ENCODE data around the gene CCNI2. TPM values are rescaled to one million over a fixed set of nuclear protein-coding genes. Genes with fewer than 3 reads are reported as not detected.

CCNI2 gene
- total RNA-seq, 2 experiments from 2014 or later, result 8.7 to 10.0 TPM

GRCh38 chr5:132762246-132763000, 15.2 kb downstream of the CCNI2 start:
- Mint-ChIP-seq H3K4me3 (no peak overlapping the region), H3K27me3 (no peaks in the 10 kb centered on the region), H3K36me3 (ENCODE audit: low read depth) (no peaks in the 10 kb centered on the region), H3K27ac (no peak overlapping the region), H3K4me1 (ENCODE audit: low read depth) (no peaks in the 10 kb centered on the region), H3K9me3 (no peaks in the 10 kb centered on the region)
- no peak for TF ChIP-seq CTCF (IDR thresholded peaks at IDR 0.05)
- intact Hi-C loops (cut with micrococcal nuclease), result no loop called here
- no peak for DNase-seq
- no peak for ATAC-seq
- ChIA-PET POLR2A (interaction anchor here (0.9 to 1.0 kb wide), 2 partner anchors 9 to 15 kb away, joined by 3 to 4 read pairs; no protein-coding TSS in a partner anchor), CTCF (interaction anchor here (1.1 kb wide), 1 partner anchor 235 kb away, joined by 3 read pairs; no protein-coding TSS in a partner anchor)

- Mint-ChIP-seq H3K4me3 (no peak overlapping the region), H3K9me3 (no peaks in the 10 kb centered on the region), H3K27ac (no peak overlapping the region), H3K36me3 (ENCODE audit: low read depth) (no peaks in the 10 kb centered on the region), H3K27me3 (no peaks in the 10 kb centered on the region), H3K4me1 (ENCODE audit: low read depth) (no peaks in the 10 kb centered on the region)
- intact Hi-C loops (cut with micrococcal nuclease), result no loop called here
- CTCF ChIA-PET, result interaction anchor here (1.1 kb wide), 1 partner anchor 236 kb away, joined by 3 read pairs; no protein-coding TSS in a partner anchor
- DNase-seq (no peak), ATAC-seq (no peak)
- no peak for TF ChIP-seq CTCF (IDR thresholded peaks at IDR 0.05)
- POLR2A ChIA-PET, result interaction anchor here (0.9 to 1.0 kb wide), 2 partner anchors 10 to 14 kb away, joined by 3 to 4 read pairs; no protein-coding TSS in a partner anchor
These were observed 16.2 kb downstream of the CCNI2 start for GRCh38 chr5:132763181-132764036.

- ATAC-seq (no peak), DNase-seq (no peak)
- Mint-ChIP-seq H3K4me1 (ENCODE audit: low read depth) (no peaks in the 10 kb centered on the region), H3K9me3 (no peaks in the 10 kb centered on the region), H3K27me3 (no peaks in the 10 kb centered on the region), H3K4me3 (no peak overlapping the region), H3K36me3 (ENCODE audit: low read depth) (no peaks in the 10 kb centered on the region), H3K27ac (no peak overlapping the region)
- ChIA-PET CTCF (no interaction called here), POLR2A (no interaction called here)
- intact Hi-C loops (cut with micrococcal nuclease), result no loop called here
- TF ChIP-seq CTCF (IDR thresholded peaks at IDR 0.05), result no peak
These were observed 16.8 kb downstream of the CCNI2 start for GRCh38 chr5:132764051-132764450.

- ATAC-seq, result no peak
- intact Hi-C loops (cut with micrococcal nuclease), result no loop called here
- Mint-ChIP-seq H3K36me3 (ENCODE audit: low read depth) (no peaks in the 10 kb centered on the region), H3K27me3 (no peaks in the 10 kb centered on the region), H3K9me3 (no peaks in the 10 kb centered on the region), H3K4me3 (no peak overlapping the region), H3K4me1 (ENCODE audit: low read depth) (no peaks in the 10 kb centered on the region), H3K27ac (no peak overlapping the region)
- TF ChIP-seq CTCF (IDR thresholded peaks at IDR 0.05), result no peak
- POLR2A ChIA-PET, result interaction anchor here (1.3 to 1.7 kb wide), 4 partner anchors 8 to 11 kb away, joined by 4 to 5 read pairs (median 5); no protein-coding TSS in a partner anchor
- no peak for DNase-seq
- CTCF ChIA-PET, result interaction anchor here (0.8 kb wide), 1 partner anchor 78 kb away, joined by 3 read pairs; no protein-coding TSS in a partner anchor
These were observed 17.5 kb downstream of the CCNI2 start for GRCh38 chr5:132764671-132765238.
